Stimulated activated CD4-positive, alpha-beta T cell treated with anti-CD3 and anti-CD28 coated beads, Interleukin-1b, Interleukin-23, amount 100 ng/mL, for 24 hours (primary cell): ENCODE results near the gene EXOC5.
"Not testable (repeated sequence)": the region's sequence is repeated elsewhere in the genome, so short reads cannot be mapped to it uniquely, and the experiment has no call there.

ENCODE experiments used
- DNase-seq, 4 experiments: peaks; one replicate each; pipeline ENCODE4 v3.0.0-alpha.2; 2020; ENCODE audit warnings: low read depth in 4 of 4, low spot score in 1 of 4

The EXOC5 gene

GRCh38 chr14:57259672-57260071 is 9.0 kb downstream of the EXOC5 start:
- DNase-seq: no peak

DNA sequence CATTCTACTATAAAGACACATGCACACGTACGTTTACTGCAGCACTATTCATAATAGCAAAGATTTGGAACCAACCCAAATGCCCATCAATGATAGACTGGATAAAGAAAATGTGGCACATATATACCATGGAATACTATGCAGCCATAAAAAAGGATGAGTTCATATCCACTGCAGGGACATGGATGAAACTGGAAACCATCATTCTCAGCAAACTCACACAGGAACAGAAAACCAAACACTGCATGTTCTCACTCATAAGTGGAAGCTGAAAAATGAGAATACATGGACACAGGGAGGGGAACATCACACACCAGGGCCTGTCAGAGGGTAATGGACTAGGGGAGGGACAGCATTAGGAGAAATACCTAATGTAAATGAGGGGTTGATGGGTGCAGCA is 10.5 kb downstream of the EXOC5 start:
- not testable (repeated sequence) for DNase-seq

DNA sequence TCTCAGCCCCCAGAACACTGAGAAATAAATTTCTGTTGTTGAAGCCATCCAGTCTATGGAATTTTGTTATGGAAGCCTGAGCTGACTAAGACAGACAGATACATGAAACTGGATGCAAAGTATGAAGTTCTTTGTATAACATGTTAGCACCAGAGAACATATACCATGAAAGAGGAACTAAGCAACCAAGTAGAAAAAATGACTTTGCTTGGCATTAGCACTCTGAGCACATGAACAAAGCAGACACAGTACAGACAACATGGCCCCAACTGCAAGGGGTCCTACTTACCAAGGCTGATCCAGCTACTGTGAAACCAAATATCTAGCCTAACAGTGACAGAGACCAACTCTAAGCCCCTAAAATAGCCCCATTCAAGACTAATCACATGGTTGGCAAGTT is 13.8 kb downstream of the EXOC5 start:
- no peak for DNase-seq

DNA sequence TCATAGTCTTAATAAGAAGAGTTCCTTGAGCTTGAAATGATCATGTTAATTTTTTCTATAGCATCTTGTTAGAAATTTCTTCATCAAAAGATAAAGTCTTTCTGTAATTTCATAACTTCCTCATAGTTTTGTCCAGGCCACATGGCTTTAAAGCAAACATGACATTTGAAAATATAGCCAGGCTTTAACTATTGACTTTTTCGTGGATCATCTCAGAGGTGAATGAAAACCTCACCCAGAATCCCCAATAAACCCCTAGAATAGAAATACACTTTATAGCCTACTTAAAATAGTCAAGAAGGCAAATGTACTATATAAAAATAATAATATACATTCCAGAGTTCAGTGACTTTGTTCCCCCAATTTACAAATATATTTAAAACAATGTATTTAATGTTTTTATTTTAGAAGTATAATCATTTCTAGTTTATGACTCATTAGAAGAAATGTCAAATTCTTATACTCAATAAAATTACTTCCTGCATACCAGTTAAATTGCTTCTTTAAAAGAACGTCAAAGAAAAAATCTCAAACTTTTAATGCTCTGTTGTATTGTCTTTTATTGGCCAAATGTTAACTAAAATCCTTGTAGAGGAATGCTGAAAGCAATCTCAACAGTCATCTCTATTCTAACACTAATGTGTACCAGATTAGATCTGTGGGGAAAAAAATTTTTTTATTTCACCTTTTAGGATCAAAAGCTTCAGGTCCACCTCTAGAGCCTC is 21.6 kb downstream of the EXOC5 start:
- no peak for DNase-seq

- DNase-seq: no peak
These were observed 22.8 kb downstream of the EXOC5 start for GRCh38 chr14:57245941-57246340.

DNA sequence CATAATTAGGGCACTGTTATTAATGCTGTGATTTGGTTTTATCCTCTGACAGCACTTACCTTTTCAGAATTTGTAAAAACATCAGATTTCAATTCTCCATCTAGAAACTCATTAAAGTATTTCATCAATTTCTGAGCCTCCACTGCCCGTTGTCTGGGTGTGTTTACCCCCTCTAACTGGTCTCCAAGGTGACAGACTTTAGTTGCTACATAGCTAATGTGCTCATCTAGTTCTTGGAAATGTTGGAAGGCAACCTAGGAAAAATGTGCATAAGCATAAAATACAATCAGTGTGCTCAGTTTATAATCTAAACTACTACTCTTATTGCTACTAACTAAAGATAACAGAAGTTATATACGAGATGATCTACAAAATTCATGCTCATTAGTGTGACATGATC is 24.6 kb downstream of the EXOC5 start:
- DNase-seq: no peak

DNA sequence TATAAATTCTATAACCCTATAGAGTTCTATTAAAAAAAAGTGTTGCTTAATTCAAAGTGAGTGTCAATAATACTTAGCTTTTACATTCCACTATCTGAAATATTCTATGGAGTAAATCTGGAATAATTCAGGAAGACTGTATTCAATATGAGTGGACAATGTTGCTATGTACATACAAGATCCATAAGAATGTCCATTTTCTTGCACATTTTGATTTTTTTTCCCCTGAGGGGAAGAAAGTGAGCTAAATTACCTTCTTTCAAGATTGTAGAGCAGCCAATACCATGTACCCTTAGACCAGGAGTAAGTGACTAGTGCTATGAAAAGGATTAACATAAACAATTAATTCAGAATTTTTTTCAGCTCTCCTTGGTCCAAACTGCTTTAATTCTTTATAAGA is 25.4 kb downstream of the EXOC5 start:
- no peak for DNase-seq

- not testable (repeated sequence) for DNase-seq
These were observed 28.6 kb downstream of the EXOC5 start for GRCh38 chr14:57240115-57240514.

DNA sequence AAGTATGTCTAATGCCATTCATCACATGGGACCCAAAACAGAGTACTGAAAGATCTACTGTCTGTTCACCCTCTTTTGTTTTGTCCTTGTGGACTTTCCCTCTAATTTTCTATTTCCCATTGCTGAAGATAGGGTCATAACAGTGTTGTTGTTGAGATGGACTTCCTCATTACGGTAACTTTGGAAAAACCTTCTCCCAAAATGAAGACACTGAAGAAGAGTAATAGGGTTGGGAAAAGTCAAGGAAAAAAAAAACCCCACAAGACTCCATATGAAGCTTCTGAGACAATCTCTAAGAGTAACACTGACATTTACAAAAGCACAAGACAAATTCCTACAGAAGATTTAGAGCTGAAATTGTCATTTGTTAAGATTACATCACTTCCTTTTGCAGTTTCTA is 36.7 kb downstream of the EXOC5 start:
- DNase-seq: no peak

GRCh38 chr14:57228320-57228719 is 40.4 kb downstream of the EXOC5 start:
- DNase-seq: not testable (repeated sequence)

- no peak for DNase-seq
These were observed 41.6 kb downstream of the EXOC5 start for GRCh38 chr14:57227083-57227482.

GRCh38 chr14:57221931-57222330 is 46.8 kb downstream of the EXOC5 start:
- no peak for DNase-seq

GRCh38 chr14:57212919-57213318 is 55.8 kb downstream of the EXOC5 start:
- no peak for DNase-seq

DNA sequence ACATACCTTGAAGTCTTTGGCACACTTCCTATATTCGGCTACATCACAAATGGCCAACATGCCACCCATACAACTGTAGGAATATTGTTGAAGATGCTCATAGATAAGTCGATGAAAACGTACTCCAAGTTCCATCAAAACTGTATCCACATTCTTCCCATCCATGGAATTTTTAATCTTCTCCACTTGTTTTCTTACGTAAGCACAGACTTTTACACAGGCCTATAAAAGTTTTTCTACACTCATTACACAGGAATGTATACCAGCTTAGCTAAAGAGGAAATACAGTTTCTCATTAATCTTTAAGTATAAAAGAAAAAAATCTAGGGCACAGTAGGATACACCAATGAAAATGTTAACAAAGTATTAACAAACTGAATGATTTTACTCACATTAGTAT is 59.1 kb downstream of the EXOC5 start:
- no peak for DNase-seq

- DNase-seq: no peak
These were observed 62.8 kb downstream of the EXOC5 start for GRCh38 chr14:57205938-57206337.

- not testable (repeated sequence) for DNase-seq
These were observed 66.0 kb downstream of the EXOC5 start for GRCh38 chr14:57202672-57203071.

DNA sequence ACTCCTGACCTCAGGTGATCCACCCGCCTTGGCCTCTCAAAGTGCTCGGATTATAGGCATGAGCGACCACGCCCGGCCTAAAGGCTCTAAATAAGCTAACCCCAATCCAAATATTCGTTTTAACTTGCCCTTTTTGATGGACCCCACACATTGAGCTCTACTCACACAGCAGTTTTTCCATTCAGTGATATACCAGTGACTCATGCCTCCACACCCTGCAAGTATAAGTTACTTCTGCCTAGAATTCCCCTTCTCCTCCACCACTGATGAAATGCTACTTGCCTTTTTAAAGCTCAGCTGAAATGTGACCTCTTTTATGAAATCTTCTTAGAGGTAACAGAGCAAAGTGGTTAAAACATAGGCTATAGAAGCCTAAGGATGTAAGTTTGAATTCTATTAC is 68.8 kb downstream of the EXOC5 start:
- DNase-seq: no peak

GRCh38 chr14:57189070-57189469 is 79.6 kb downstream of the EXOC5 start:
- no peak for DNase-seq

GRCh38 chr14:57182760-57183503 is 85.8 kb downstream of the EXOC5 start:
- DNase-seq: no peak

GRCh38 chr14:57179273-57179672 is 89.4 kb downstream of the EXOC5 start:
- DNase-seq: no peak

GRCh38 chr14:57174466-57174865 is 94.2 kb downstream of the EXOC5 start:
- no peak for DNase-seq

DNA sequence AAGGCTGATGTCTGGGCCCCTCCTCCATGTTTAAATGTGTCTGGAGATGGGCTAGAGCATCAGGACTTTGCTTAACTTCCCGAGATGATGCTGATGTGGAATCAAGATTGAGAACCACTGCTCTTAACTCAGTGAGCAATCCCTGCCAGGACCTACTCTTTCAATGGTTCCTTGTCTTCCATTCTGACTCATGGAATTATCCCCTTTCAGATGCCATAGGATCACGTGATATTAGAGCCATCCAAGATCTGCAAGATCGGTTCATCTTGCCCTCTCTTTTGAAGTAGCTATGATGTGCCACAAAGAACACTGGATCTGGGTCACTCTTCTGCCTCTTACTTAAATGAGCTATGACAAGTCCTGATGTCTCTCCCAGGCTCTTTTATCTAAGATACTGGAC is 96.8 kb downstream of the EXOC5 start:
- DNase-seq: no peak

GRCh38 chr14:57171363-57171762 is 97.3 kb downstream of the EXOC5 start:
- no peak for DNase-seq
